Neural progenitor cell (in vitro differentiated cells): ENCODE results near the gene GMDS.

ENCODE experiments used
- CTCF ChIP-seq: fragments of 200-600 bp; sonication (generic); IDR thresholded peaks from 2 replicates; pipeline ENCODE4 v1.5.1; 2017; ENCODE audit warnings: antibody characterized with exemption, mild to moderate bottlenecking
- EZH2 ChIP-seq: fragments of 200-600 bp; sonication (generic); IDR thresholded peaks from 2 replicates; pipeline ENCODE4 v1.6.1; 2017; ENCODE audit warnings: antibody characterized with exemption, mild to moderate bottlenecking, moderate library complexity

GRCh38 chr6:1586256-1586655 lies 659.1 kb downstream of the GMDS start:
- TF ChIP-seq CTCF (no peak), EZH2 (no peak)
